Measurements from ENCODE around the gene BICRA. TPM values are rescaled to one million over a fixed set of nuclear protein-coding genes. Genes with fewer than 3 reads are reported as not detected.

The BICRA gene
- total and polyA plus RNA-seq, 2 donors (not counting 1 experiment from before 2014, with no cell fraction given): 14.1 to 34.7 TPM

GRCh38 chr19:47675271-47675670 lies 66.3 kb downstream of the BICRA start:
- no peaks in the 10 kb centered on the region for H3K9me3 ChIP-seq (ENCODE audit: control extremely low read depth in 1 of 3, control insufficient read depth in 2 of 3, insufficient read depth in 1 of 3, low read length in 2 of 3)
- Mint-ChIP-seq H3K4me1 (no peaks in the 10 kb centered on the region), H3K27ac (no peak overlapping the region), H3K4me3 (no peak overlapping the region), H3K27me3 (no peaks in the 10 kb centered on the region), H3K9me3 (ENCODE audit: insufficient read depth) (no peaks in the 10 kb centered on the region)
- no peak overlapping the region for H3K4me3 ChIP-seq (ENCODE audit: control extremely low read depth in 1 of 5, extremely low read depth in 1 of 5, insufficient read depth in 1 of 5, low read depth in 2 of 5, low read length in 4 of 5)
- TF ChIP-seq CTCF (IDR thresholded peaks at IDR 0.05): no peak
- TF ChIP-seq EZH2 (IDR thresholded peaks at IDR 0.05; ENCODE audit: borderline replicate concordance, insufficient read depth, low read depth, low read length, poor library complexity, severe bottlenecking): no peak
- WGBS (ENCODE audit: insufficient coverage): 95% methylated on average over 10 of the region's 12 CpGs
- ChIA-PET CTCF (interaction anchor here (1.6 kb wide), 1 partner anchor 239 kb away, joined by 3 read pairs; no protein-coding TSS in a partner anchor), POLR2A (no interaction called here)
- no peak overlapping the region for H3K27ac ChIP-seq (ENCODE audit: low read length in 2 of 2)
- H3K4me2 ChIP-seq (replicated peaks; ENCODE audit: low read depth, low read length, poor library complexity, severe bottlenecking): no peak overlapping the region
- H3K9ac ChIP-seq (ENCODE audit: low read length): no peak overlapping the region
- no peaks in the 10 kb centered on the region for H3K4me1 ChIP-seq (ENCODE audit: control insufficient read depth in 2 of 2, insufficient read depth in 2 of 2, low read length in 2 of 2)
- peaks cover 36% of the 10 kb centered on the region for H4K20me1 ChIP-seq (ENCODE audit: control insufficient read depth, insufficient read depth, low read length, poor library complexity, severe bottlenecking)
- intact Hi-C loops (cut with micrococcal nuclease): no loop called here
- DNase-seq (no peak), ATAC-seq (ENCODE audit: low read depth) (no peak)
- peaks cover 15% of the 10 kb centered on the region for H3K79me2 ChIP-seq (ENCODE audit: control insufficient read depth, insufficient read depth, low read length)
- peaks cover 0 to 35% of the 10 kb centered on the region in 2 experiments for H3K36me3 ChIP-seq (replicated peaks in 1 of 2; ENCODE audit: control extremely low read depth in 1 of 2, control insufficient read depth in 1 of 2, extremely low read depth in 1 of 2, insufficient read depth in 2 of 2, low read length in 1 of 2)
- no peak overlapping the region for H2AFZ ChIP-seq (ENCODE audit: insufficient read depth, low read depth, low read length, poor library complexity, severe bottlenecking)
- no peaks in the 10 kb centered on the region for H3K27me3 ChIP-seq (replicated peaks in 1 of 4; ENCODE audit: control extremely low read depth in 1 of 4, control insufficient read depth in 3 of 4, insufficient read depth in 4 of 4, low read length in 3 of 4)

- Mint-ChIP-seq H3K4me3 (no peak overlapping the region), H3K27ac (no peak overlapping the region), H3K9me3 (ENCODE audit: insufficient read depth) (no peaks in the 10 kb centered on the region), H3K27me3 (no peaks in the 10 kb centered on the region), H3K4me1 (no peaks in the 10 kb centered on the region)
- H4K20me1 ChIP-seq (ENCODE audit: control insufficient read depth, insufficient read depth, low read length, poor library complexity, severe bottlenecking): peaks cover 30% of the 10 kb centered on the region
- POLR2A ChIA-PET: no interaction called here
- H3K36me3 ChIP-seq (replicated peaks in 1 of 2; ENCODE audit: control extremely low read depth in 1 of 2, control insufficient read depth in 1 of 2, extremely low read depth in 1 of 2, insufficient read depth in 2 of 2, low read length in 1 of 2): peaks cover 0 to 31% of the 10 kb centered on the region in 2 experiments
- no peak for TF ChIP-seq EZH2 (IDR thresholded peaks at IDR 0.05; ENCODE audit: borderline replicate concordance, insufficient read depth, low read depth, low read length, poor library complexity, severe bottlenecking)
- TF ChIP-seq CTCF (IDR thresholded peaks at IDR 0.05): no peak
- no peaks in the 10 kb centered on the region for H3K9me3 ChIP-seq (ENCODE audit: control extremely low read depth in 1 of 3, control insufficient read depth in 2 of 3, insufficient read depth in 1 of 3, low read length in 2 of 3)
- CTCF ChIA-PET: no interaction called here
- intact Hi-C loops (cut with micrococcal nuclease): no loop called here
- DNase-seq (no peak), ATAC-seq (ENCODE audit: low read depth) (no peak)
- 98% methylated on average over 6 of the region's 8 CpGs for WGBS (ENCODE audit: insufficient coverage)
- H3K27me3 ChIP-seq (replicated peaks in 1 of 4; ENCODE audit: control extremely low read depth in 1 of 4, control insufficient read depth in 3 of 4, insufficient read depth in 4 of 4, low read length in 3 of 4): no peaks in the 10 kb centered on the region
- no peaks in the 10 kb centered on the region for H3K4me1 ChIP-seq (ENCODE audit: control insufficient read depth in 2 of 2, insufficient read depth in 2 of 2, low read length in 2 of 2)
- H3K79me2 ChIP-seq (ENCODE audit: control insufficient read depth, insufficient read depth, low read length): peaks cover 9% of the 10 kb centered on the region
- no peak overlapping the region for H3K9ac ChIP-seq (ENCODE audit: low read length)
- no peak overlapping the region for H2AFZ ChIP-seq (ENCODE audit: insufficient read depth, low read depth, low read length, poor library complexity, severe bottlenecking)
- H3K4me3 ChIP-seq (ENCODE audit: control extremely low read depth in 1 of 5, extremely low read depth in 1 of 5, insufficient read depth in 1 of 5, low read depth in 2 of 5, low read length in 4 of 5): no peak overlapping the region
- no peak overlapping the region for H3K27ac ChIP-seq (ENCODE audit: low read length in 2 of 2)
- H3K4me2 ChIP-seq (replicated peaks; ENCODE audit: low read depth, low read length, poor library complexity, severe bottlenecking): no peak overlapping the region
Measured at GRCh38 chr19:47675859-47676258, 66.9 kb downstream of the BICRA start.
